GM20000 (cell line): ENCODE results near the gene TIPARP.

ENCODE experiments used
- DNase-seq: peaks from one replicate; pipeline ENCODE4 v3.0.0; 2012; ENCODE audit warnings: low spot score
- CTCF ChIP-seq: IDR thresholded peaks from 2 replicates; pipeline ENCODE4 v1.5.1; 2012; ENCODE audit warnings: mild to moderate bottlenecking, control low read depth; ENCODE audit errors: extremely low read depth, missing control alignments

TIPARP gene

GRCh38 chr3:156674046-156674910, at the start of gene TIPARP:
TIPARP (plus strand) TSS chr3:156674590; CDS start chr3:156677698, 3,108 bp downstream.
- peak; percentile 84 for TF ChIP-seq CTCF
- peak; percentile 98 for DNase-seq

- no peak for DNase-seq
- TF ChIP-seq CTCF, result no peak
Measured at GRCh38 chr3:156626104-156626503, 48.3 kb upstream of the TIPARP start.

GRCh38 chr3:156627946-156628569, 46.3 kb upstream of the TIPARP start:
- TF ChIP-seq CTCF, result no peak

GRCh38 chr3:156628836-156629618, 45.4 kb upstream of the TIPARP start:
- TF ChIP-seq CTCF, result no peak
- no peak for DNase-seq

More at GRCh38 chr3:156627946-156628569, 46.3 kb upstream of the TIPARP start:
- no peak for DNase-seq

GRCh38 chr3:156630081-156630772, 44.2 kb upstream of the TIPARP start:
- no peak for DNase-seq
- TF ChIP-seq CTCF, result no peak

GRCh38 chr3:156630773-156631093, 43.7 kb upstream of the TIPARP start:
- TF ChIP-seq CTCF, result no peak
- no peak for DNase-seq
